Prostate gland (tissue), 2 donors: ENCODE results near the gene CPT1B. TPM values are rescaled to one million over a fixed set of nuclear protein-coding genes. Genes with fewer than 3 reads are reported as not detected.

Source experiments
- DNase-seq: peaks from one replicate; pipeline ENCODE4 v3.0.0-alpha.2; 2019; ENCODE audit warnings: low spot score
- H3K27ac ChIP-seq, 2 donors: fragments of 200-600 bp; sonication (generic); 2 replicates each; pipeline ENCODE4 v1.5.1; 2017 to 2019
- H3K27me3 ChIP-seq: fragments of 200-600 bp; sonication (generic); replicated peaks from 2 replicates; pipeline ENCODE4 v1.5.1; 2019; ENCODE audit not compliant: insufficient read depth
- H3K36me3 ChIP-seq, 2 donors: fragments of 200-600 bp; sonication (generic); 1 replicate in 1 of 2; 2 replicates in 1 of 2; pipeline versions ENCODE4 v1.5.1 to v1.8.1; 2017 to 2019
- H3K4me1 ChIP-seq: fragments of 200-600 bp; sonication (generic); replicated peaks from 2 replicates; pipeline ENCODE4 v1.5.1; 2019
- H3K4me3 ChIP-seq, 2 donors: fragments of 200-600 bp; sonication (generic); 2 replicates each; pipeline ENCODE4 v1.5.1; 2017 to 2019
- H3K9me3 ChIP-seq: fragments of 200-600 bp; sonication (generic); 2 replicates; pipeline ENCODE4 v1.5.1; 2017
- POLR2A ChIP-seq: fragments of 450-650 bp; IDR thresholded peaks from one replicate; pipeline ENCODE4 v1.6.1; 2016; ENCODE audit warnings: antibody characterized with exemption, mild to moderate bottlenecking
- POLR2AphosphoS5 ChIP-seq: sonication (generic); formaldehyde crosslinking; IDR thresholded peaks from one replicate; pipeline ENCODE4 v1.6.1; 2017; ENCODE audit warnings: antibody characterized with exemption
- WGBS: methylation state at CpG from one replicate; pipeline ENCODE4 v1.1.5; 2018; 5-methylcytosine and 5-hydroxymethylcytosine counted together
- intact Hi-C: fragments of 100-400 bp; cut with DNase I; formaldehyde crosslinking; loops from one replicate; pipeline ENCODE4 v1.14.2; 2022
- total RNA-seq, 2 donors: library from RNA; depleted of rRNA; stranded (reverse); fragments of >200 nt; gene quantifications; one replicate each; pipeline ENCODE4 v1.1.0, GENCODE V29; 2016
- TF ChIP-seq, protein P1 (sequence below), 4 experiments: fragments of 200-600 bp in 2 of 4; fragments of 450-650 bp in 2 of 4; sonication (generic) in 2 of 4; IDR thresholded peaks; 1 replicate in 3 of 4; 2 replicates in 1 of 4; pipeline ENCODE4 v1.5.1; 2016 to 2019; ENCODE audit warnings: antibody characterized with exemption in 4 of 4, mild to moderate bottlenecking in 2 of 4, moderate library complexity in 2 of 4

The CPT1B gene
- total RNA-seq, 2 donors from 2014 or later: 13.1 to 31.4 TPM

DNA sequence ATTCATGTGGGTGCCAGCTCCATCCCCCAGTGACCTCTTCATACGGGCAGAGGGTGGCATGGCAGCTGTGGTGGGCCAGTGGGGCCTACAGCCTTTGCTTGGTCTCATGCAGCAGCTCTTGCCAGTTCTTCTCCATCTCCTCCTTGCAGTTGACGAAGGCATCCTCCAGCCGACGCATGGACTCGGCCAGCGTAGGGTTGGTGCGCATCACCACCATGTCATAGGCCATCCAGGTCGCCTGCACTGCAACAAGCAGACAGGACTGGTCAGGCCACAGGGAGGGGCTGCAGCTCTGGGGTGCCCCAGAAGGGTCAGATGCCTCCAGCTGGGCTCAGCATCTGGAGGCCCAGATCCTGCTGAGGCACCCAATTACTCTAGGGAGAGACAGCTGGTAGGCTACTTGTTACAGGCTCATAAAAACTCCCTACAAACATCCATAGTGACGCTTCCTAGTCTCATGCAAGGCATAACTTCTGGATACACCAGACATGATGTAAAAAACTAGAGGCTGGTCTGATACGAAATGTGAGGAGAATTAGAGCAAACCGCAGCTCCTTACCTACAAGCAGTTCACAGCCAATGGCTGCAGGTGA lies 27.0 kb downstream of the CPT1B start:
- TF ChIP-seq POLR2AphosphoS5 (no peak), POLR2A (no peak)
- TF ChIP-seq, protein P1, sequence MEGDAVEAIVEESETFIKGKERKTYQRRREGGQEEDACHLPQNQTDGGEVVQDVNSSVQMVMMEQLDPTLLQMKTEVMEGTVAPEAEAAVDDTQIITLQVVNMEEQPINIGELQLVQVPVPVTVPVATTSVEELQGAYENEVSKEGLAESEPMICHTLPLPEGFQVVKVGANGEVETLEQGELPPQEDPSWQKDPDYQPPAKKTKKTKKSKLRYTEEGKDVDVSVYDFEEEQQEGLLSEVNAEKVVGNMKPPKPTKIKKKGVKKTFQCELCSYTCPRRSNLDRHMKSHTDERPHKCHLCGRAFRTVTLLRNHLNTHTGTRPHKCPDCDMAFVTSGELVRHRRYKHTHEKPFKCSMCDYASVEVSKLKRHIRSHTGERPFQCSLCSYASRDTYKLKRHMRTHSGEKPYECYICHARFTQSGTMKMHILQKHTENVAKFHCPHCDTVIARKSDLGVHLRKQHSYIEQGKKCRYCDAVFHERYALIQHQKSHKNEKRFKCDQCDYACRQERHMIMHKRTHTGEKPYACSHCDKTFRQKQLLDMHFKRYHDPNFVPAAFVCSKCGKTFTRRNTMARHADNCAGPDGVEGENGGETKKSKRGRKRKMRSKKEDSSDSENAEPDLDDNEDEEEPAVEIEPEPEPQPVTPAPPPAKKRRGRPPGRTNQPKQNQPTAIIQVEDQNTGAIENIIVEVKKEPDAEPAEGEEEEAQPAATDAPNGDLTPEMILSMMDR (IDR thresholded peaks at IDR 0.05): no peak
- Histone ChIP-seq H3K4me3 (no peak overlapping the region), H3K9me3 (no peaks in the 10 kb centered on the region), H3K4me1 (no peaks in the 10 kb centered on the region), H3K27ac (no peak overlapping the region), H3K36me3 (no peaks in the 10 kb centered on the region), H3K27me3 (peaks cover 4% of the 10 kb centered on the region)
- DNase-seq: no peak
- intact Hi-C loops: no loop called here
- 95% methylated on average over 11 of the region's 11 CpGs for WGBS

DNA sequence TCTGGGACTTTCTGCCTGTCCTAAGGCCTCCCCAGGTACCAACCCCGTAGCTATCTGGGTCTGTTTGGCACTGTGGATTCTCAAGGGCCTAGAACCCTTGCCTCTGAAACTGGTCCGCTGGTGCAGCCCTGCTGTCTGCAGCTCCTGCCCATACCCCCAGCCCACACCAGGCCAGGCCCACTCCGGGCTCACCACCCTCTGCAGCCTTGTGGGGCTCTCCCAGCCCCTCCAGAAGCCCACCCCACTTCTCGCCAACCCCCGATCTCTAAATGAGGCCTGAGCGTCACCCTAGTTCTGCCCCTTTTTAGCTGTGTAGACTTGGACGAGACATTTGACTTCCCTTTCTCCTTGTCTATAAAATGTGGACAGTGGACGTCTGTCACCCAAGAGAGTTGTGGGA lies 27.8 kb downstream of the CPT1B start:
- Histone ChIP-seq H3K4me3 (no peak overlapping the region), H3K9me3 (no peaks in the 10 kb centered on the region), H3K4me1 (no peaks in the 10 kb centered on the region), H3K36me3 (no peaks in the 10 kb centered on the region), H3K27me3 (peaks cover 4% of the 10 kb centered on the region), H3K27ac (no peak overlapping the region)
- intact Hi-C loops: no loop called here
- TF ChIP-seq POLR2AphosphoS5 (no peak), POLR2A (no peak)
- TF ChIP-seq, protein P1 (IDR thresholded peaks at IDR 0.05): no peak
- WGBS: 85% methylated on average over 8 of the region's 8 CpGs
- DNase-seq: no peak

DNA sequence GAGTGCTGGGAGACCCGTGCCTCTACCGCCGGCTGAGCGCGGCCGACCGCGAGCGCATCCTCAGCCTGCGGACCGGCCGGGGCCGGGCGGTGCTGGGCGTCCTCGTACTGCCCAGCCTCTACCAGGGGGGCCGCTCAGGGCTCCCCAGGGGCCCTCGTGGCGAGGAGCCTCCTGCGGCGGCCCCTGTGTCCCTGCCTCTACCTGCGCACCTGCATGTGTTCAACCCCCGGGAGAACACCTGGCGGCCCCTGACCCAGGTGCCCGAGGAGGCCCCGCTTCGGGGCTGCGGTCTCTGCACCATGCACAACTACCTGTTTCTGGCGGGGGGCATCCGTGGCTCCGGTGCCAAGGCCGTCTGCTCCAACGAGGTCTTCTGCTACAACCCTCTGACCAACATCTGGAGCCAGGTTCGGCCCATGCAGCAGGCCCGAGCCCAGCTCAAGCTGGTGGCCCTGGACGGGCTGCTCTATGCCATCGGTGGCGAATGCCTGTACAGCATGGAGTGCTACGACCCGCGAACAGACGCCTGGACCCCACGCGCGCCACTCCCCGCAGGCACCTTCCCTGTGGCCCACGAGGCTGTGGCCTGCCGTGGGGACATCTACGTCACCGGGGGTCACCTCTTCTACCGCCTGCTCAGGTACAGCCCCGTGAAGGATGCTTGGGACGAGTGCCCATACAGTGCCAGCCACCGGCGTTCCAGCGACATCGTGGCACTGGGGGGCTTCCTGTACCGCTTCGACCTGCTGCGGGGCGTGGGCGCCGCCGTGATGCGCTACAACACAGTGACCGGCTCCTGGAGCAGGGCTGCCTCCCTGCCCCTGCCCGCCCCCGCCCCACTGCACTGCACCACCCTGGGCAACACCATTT lies 29.1 kb downstream of the CPT1B start:
- Histone ChIP-seq H3K36me3 (no peaks in the 10 kb centered on the region), H3K27me3 (peaks cover 4% of the 10 kb centered on the region), H3K27ac (no peak overlapping the region), H3K9me3 (no peaks in the 10 kb centered on the region), H3K4me1 (no peaks in the 10 kb centered on the region), H3K4me3 (peak overlapping the region in 1 of 2 donors; percentile 5)
- WGBS: 69% methylated on average over 60 of the region's 68 CpGs
- TF ChIP-seq POLR2AphosphoS5: no peak
- TF ChIP-seq, protein P1 (IDR thresholded peaks at IDR 0.05): no peak
- TF ChIP-seq POLR2A: no peak
- no peak for DNase-seq
- intact Hi-C loops: no loop called here

DNA sequence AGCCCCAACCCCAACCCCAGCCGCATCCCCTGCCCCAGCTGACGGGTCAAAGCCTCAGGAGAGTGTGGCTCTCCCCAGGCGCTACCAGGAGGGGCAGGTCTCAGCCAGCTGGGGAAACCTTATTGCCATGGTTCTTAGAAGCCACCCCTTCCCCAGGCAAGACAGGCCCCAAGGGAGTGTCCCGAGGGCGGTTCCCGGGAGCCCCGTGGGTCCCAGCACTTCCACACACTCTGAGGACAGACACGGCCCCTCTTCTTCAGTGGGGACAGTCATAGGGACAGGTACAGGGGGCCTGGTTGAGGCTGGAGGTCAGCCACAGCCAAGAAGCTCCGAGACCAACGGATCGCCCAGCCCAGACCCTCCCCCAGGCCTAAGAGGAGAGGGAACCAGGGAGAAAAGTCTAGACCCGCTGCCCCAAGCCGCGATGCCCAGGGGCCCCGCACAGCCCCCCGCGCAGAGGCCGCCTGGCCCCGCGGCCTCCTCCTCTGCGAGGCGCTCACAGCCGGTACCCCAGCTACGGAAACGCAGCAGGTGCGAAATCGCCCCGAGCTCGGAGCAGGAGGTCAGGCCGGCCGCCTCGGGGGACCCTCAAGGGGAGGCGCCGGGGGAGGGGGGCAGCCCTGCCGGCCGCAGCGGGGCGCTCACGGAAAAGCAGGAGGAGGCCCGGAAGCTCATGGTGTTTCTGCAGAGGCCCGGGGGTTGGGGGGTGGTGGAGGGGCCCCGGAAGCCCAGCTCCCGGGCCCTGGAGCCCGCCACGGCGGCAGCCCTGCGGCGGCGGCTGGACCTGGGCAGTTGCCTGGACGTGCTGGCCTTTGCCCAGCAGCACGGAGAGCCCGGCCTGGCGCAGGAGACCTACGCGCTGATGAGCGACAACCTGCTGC lies 29.9 kb downstream of the CPT1B start:
- TF ChIP-seq POLR2A (no peak), POLR2AphosphoS5 (no peak)
- TF ChIP-seq, protein P1 (IDR thresholded peaks at IDR 0.05): no peak
- no peaks in the 10 kb centered on the region for H3K9me3 ChIP-seq
- no peaks in the 10 kb centered on the region for H3K4me1 ChIP-seq
- peaks cover 4% of the 10 kb centered on the region for H3K27me3 ChIP-seq
- no peaks in the 10 kb centered on the region for H3K36me3 ChIP-seq
- H3K4me3 ChIP-seq: peak overlapping the region in 1 of 2 donors; percentile 5
- no peak for DNase-seq
- WGBS: 11% methylated on average over 53 of the region's 56 CpGs
- intact Hi-C loops: no loop called here
- H3K27ac ChIP-seq: no peak overlapping the region
